Hepatocyte (in vitro differentiated cells): ENCODE measurements around the gene PRKG1.

ENCODE experiments used
- EZH2 ChIP-seq: fragments of 200-600 bp; sonication (generic); IDR thresholded peaks from 2 replicates; pipeline ENCODE4 v1.6.1; 2016; ENCODE audit warnings: antibody characterized with exemption, mild to moderate bottlenecking, borderline replicate concordance
- EZH2phosphoT487 ChIP-seq: fragments of 200-600 bp; sonication (generic); IDR thresholded peaks from one replicate; pipeline ENCODE4 v1.6.1; 2018; ENCODE audit warnings: antibody characterized with exemption, mild to moderate bottlenecking, low read depth, moderate library complexity; ENCODE audit not compliant: unreplicated experiment, severe bottlenecking
- TF ChIP-seq, protein P1 (sequence below): fragments of 200-600 bp; sonication (generic); IDR thresholded peaks from 2 replicates; pipeline ENCODE4 v1.5.1; 2016; ENCODE audit warnings: antibody characterized with exemption, mild to moderate bottlenecking; ENCODE audit not compliant: poor library complexity

DNA sequence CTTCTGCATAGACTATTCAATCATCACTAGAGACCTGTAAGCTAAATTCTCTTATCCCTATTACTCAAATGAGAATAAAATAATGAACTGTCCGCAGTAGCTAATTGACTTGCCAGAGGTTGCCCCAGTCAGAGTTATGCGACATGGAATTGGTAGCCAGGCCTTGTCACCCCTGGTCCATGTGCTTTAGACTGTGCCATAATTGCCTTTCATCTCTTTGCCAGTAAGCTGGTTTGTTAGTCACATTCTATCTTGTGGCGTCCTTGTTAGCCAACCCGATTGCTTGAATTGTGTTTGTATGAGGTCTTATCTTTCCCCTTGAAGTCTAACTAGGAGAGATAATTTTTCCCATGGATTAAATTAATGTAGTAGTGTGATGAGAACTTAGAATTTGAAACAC is 362.5 kb downstream of the PRKG1 start:
- TF ChIP-seq, protein P1, sequence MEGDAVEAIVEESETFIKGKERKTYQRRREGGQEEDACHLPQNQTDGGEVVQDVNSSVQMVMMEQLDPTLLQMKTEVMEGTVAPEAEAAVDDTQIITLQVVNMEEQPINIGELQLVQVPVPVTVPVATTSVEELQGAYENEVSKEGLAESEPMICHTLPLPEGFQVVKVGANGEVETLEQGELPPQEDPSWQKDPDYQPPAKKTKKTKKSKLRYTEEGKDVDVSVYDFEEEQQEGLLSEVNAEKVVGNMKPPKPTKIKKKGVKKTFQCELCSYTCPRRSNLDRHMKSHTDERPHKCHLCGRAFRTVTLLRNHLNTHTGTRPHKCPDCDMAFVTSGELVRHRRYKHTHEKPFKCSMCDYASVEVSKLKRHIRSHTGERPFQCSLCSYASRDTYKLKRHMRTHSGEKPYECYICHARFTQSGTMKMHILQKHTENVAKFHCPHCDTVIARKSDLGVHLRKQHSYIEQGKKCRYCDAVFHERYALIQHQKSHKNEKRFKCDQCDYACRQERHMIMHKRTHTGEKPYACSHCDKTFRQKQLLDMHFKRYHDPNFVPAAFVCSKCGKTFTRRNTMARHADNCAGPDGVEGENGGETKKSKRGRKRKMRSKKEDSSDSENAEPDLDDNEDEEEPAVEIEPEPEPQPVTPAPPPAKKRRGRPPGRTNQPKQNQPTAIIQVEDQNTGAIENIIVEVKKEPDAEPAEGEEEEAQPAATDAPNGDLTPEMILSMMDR: no peak
- no peak for TF ChIP-seq EZH2
- TF ChIP-seq EZH2phosphoT487: no peak
